PFSK-1 (cell line): ENCODE data around the gene PLEK.

Experiments used
- POLR2AphosphoS5 ChIP-seq: IDR thresholded peaks from 2 replicates; pipeline ENCODE4 v1.6.1; 2012; ENCODE audit warnings: low read depth, mild to moderate bottlenecking, control low read depth, low read length, moderate library complexity
- TAF1 ChIP-seq: IDR thresholded peaks from 2 replicates; pipeline ENCODE4 v1.6.1; 2012; ENCODE audit warnings: low read length, control low read depth, borderline replicate concordance; ENCODE audit not compliant: insufficient read depth
- TF ChIP-seq, protein P1 (sequence below), 2 experiments: IDR thresholded peaks; 2 replicates each; pipeline versions ENCODE4 v1.6.1 to v1.8.0; 2011 to 2012; ENCODE audit warnings: low read depth in 2 of 2, low read length in 2 of 2, control low read depth in 1 of 2, inconsistent platforms in 1 of 2, mild to moderate bottlenecking in 1 of 2, moderate library complexity in 1 of 2; ENCODE audit not compliant: insufficient read depth in 1 of 2

DNA sequence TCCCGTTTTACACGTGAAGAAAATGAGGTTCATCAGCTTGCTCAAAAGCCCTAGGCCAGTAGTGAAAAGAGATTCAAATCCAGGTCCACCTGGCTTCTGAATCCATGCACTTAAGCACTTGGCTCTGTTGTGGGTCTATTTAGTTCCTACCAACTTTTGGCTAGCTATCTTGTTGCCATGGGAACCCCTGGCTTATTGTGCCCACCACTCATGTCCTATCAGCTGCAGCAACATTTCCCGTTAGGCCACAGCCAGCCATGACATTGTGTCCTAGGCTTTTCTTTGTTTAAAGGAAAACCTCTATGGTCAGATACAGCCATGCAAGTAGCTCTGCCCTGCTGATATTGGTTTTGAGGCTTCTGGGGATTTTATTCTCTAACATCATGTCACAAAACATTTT lies 49.8 kb downstream of the PLEK start:
- TF ChIP-seq TAF1 (no peak), POLR2AphosphoS5 (no peak)
- TF ChIP-seq, protein P1, sequence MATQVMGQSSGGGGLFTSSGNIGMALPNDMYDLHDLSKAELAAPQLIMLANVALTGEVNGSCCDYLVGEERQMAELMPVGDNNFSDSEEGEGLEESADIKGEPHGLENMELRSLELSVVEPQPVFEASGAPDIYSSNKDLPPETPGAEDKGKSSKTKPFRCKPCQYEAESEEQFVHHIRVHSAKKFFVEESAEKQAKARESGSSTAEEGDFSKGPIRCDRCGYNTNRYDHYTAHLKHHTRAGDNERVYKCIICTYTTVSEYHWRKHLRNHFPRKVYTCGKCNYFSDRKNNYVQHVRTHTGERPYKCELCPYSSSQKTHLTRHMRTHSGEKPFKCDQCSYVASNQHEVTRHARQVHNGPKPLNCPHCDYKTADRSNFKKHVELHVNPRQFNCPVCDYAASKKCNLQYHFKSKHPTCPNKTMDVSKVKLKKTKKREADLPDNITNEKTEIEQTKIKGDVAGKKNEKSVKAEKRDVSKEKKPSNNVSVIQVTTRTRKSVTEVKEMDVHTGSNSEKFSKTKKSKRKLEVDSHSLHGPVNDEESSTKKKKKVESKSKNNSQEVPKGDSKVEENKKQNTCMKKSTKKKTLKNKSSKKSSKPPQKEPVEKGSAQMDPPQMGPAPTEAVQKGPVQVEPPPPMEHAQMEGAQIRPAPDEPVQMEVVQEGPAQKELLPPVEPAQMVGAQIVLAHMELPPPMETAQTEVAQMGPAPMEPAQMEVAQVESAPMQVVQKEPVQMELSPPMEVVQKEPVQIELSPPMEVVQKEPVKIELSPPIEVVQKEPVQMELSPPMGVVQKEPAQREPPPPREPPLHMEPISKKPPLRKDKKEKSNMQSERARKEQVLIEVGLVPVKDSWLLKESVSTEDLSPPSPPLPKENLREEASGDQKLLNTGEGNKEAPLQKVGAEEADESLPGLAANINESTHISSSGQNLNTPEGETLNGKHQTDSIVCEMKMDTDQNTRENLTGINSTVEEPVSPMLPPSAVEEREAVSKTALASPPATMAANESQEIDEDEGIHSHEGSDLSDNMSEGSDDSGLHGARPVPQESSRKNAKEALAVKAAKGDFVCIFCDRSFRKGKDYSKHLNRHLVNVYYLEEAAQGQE (IDR thresholded peaks at IDR 0.05; ENCODE audit: insufficient read depth in 1 of 2, low read depth in 2 of 2, low read length in 2 of 2) = no peak
